HEK293T (cell line): Measurements from ENCODE around the gene NME7.
"Not testable (repeated sequence)": the region's sequence is repeated elsewhere in the genome, so short reads cannot be mapped to it uniquely, and the experiment has no call there.

ENCODE experiments used
- CTCF ChIA-PET: fragments of 350-600 bp; formaldehyde crosslinking; extraction: SDS; loops from one replicate; lab custom pipeline; 2021; ENCODE audit warnings: antibody characterized with exemption, inconsistent platforms; lab: Yijun Ruan, JAX
- POLR2A ChIA-PET: fragments of 350-600 bp; formaldehyde crosslinking; extraction: SDS; loops from one replicate; lab custom pipeline; 2020; ENCODE audit warnings: antibody characterized with exemption, inconsistent platforms; lab: Yijun Ruan, JAX
- DNase-seq: peaks from one replicate; pipeline ENCODE4 v3.0.0; 2012; ENCODE audit warnings: mixed read lengths; ENCODE audit errors: extremely low spot score
- ARNT ChIP-seq: fragments of 450-650 bp; IDR thresholded peaks from 2 replicates; pipeline ENCODE4 v1.6.1; 2017; ENCODE audit warnings: mild to moderate bottlenecking
- BHLHE40 ChIP-seq: fragments of 450-650 bp; IDR thresholded peaks from 2 replicates; pipeline ENCODE4 v1.6.1; 2016; ENCODE audit warnings: mild to moderate bottlenecking, moderate library complexity, borderline replicate concordance
- CTBP1 ChIP-seq: fragments of 450-650 bp; IDR thresholded peaks from 2 replicates; pipeline ENCODE4 v1.6.1; 2016; ENCODE audit warnings: borderline replicate concordance
- ELF4 ChIP-seq: fragments of 450-650 bp; IDR thresholded peaks from 2 replicates; pipeline ENCODE4 v1.6.1; 2017; ENCODE audit warnings: antibody characterized with exemption
- FOXA1 ChIP-seq: fragments of 450-650 bp; IDR thresholded peaks from 2 replicates; pipeline ENCODE4 v1.6.1; 2016; ENCODE audit warnings: mild to moderate bottlenecking
- FOXK2 ChIP-seq: fragments of 450-650 bp; IDR thresholded peaks from 2 replicates; pipeline ENCODE4 v1.6.1; 2016; ENCODE audit warnings: mild to moderate bottlenecking
- FOXM1 ChIP-seq: fragments of 450-650 bp; IDR thresholded peaks from 2 replicates; pipeline ENCODE4 v1.6.1; 2017; ENCODE audit warnings: mild to moderate bottlenecking, borderline replicate concordance
- HDGF ChIP-seq: fragments of 450-650 bp; IDR thresholded peaks from 2 replicates; pipeline ENCODE4 v1.6.1; 2017; ENCODE audit warnings: antibody characterized with exemption, borderline replicate concordance
- L3MBTL2 ChIP-seq: fragments of 450-650 bp; conservative IDR thresholded peaks from 2 replicates; pipeline ENCODE4 v1.6.1; 2016; ENCODE audit warnings: mild to moderate bottlenecking
- LEF1 ChIP-seq: fragments of 450-650 bp; IDR thresholded peaks from 2 replicates; pipeline ENCODE4 v1.6.1; 2017; ENCODE audit warnings: mild to moderate bottlenecking, borderline replicate concordance
- NFRKB ChIP-seq: fragments of 450-650 bp; IDR thresholded peaks from 2 replicates; pipeline ENCODE4 v1.6.1; 2016; ENCODE audit warnings: mild to moderate bottlenecking, moderate library complexity
- PKNOX1 ChIP-seq: fragments of 450-650 bp; IDR thresholded peaks from 2 replicates; pipeline ENCODE4 v1.6.1; 2016
- SP1 ChIP-seq: fragments of 450-650 bp; IDR thresholded peaks from 2 replicates; pipeline ENCODE4 v1.6.1; 2017
- SUZ12 ChIP-seq: fragments of 450-650 bp; IDR thresholded peaks from 2 replicates; pipeline ENCODE4 v1.6.1; 2016; ENCODE audit warnings: mild to moderate bottlenecking
- TARDBP ChIP-seq: fragments of 450-650 bp; IDR thresholded peaks from 2 replicates; pipeline ENCODE4 v1.6.1; 2016
- ZNF384 ChIP-seq: fragments of 450-650 bp; IDR thresholded peaks from 2 replicates; pipeline ENCODE4 v1.6.1; 2016

NME7 gene

GRCh38 chr1:169130683-169131082 is 236.9 kb downstream of the NME7 start:
- CTCF ChIA-PET, result interaction anchor here (0.6 kb wide), 1 partner anchor 90 kb away, joined by 6 read pairs; no protein-coding TSS in a partner anchor
- POLR2A ChIA-PET, result no interaction called here
- TF ChIP-seq BHLHE40, result no peak
- no peak for TF ChIP-seq ELF4
- no peak for TF ChIP-seq NFRKB
- no peak for TF ChIP-seq L3MBTL2
- TF ChIP-seq LEF1, result no peak
- no peak for TF ChIP-seq SP1
- TF ChIP-seq FOXM1, result no peak
- no peak for TF ChIP-seq FOXK2
- no peak for TF ChIP-seq HDGF
- DNase-seq, result no peak

DNA sequence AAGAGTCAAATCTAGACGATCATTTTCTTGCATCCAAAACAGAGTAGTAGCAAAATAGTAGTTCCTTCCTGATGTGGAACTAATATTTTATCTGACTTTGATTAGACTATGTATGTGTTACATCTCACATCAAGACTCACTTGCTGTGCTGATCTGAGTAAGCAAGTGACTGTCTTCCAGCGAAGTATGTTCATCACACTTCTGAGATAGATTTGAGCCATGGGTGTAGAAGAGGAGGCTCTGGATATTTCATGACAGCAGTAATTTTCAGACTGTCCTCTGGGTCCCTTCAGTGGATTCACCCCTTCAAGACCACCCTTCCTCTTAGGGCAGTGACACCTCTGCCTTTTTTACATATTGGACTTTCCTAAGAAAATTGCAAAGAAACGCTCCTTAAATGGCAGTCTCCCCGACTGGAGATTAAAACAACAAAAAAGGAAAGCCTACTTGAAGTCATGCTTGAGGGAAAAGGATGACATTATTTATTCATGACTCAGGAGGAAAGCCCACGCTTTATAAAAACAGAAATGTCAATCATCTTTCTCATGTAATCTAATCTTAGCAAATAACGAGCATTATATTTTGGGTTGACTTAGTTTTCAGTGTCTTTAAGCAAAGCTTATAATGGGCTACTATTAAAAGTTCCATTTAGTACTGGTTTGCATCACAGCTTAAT is 238.3 kb downstream of the NME7 start:
- no peak for DNase-seq
- POLR2A ChIA-PET, result no interaction called here
- TF ChIP-seq PKNOX1 (0 out of 2 replicates have a peak, but pooled peaks have one; percentile 26), FOXK2 (no peak), NFRKB (no peak)
- CTCF ChIA-PET, result no interaction called here

DNA sequence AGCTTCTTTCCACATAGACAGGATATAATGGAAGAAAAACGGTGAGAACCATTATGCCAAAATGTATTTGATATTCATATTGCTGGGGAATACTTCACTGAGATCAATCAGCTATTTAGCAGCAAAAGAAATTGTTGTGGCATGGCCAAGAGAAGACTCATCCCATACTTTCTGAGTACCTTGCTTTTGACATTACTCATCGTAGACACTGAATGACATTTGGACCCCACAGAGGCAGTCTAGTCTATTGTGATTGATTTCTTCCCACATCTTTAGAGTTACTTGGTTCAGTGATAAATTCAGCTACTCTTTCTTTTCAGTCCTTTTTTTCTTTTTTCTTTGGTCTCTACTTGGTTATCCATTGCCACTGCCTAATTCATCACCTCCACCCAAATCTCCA is 239.0 kb downstream of the NME7 start:
- ChIA-PET CTCF (no interaction called here), POLR2A (no interaction called here)
- no peak for DNase-seq
- no peak for TF ChIP-seq HDGF
- TF ChIP-seq FOXM1, result no peak
- TF ChIP-seq ZNF384, result no peak
- TF ChIP-seq ARNT, result no peak
- no peak for TF ChIP-seq SP1
- no peak for TF ChIP-seq FOXA1
- no peak for TF ChIP-seq NFRKB
- TF ChIP-seq SUZ12, result no peak
- TF ChIP-seq ELF4, result no peak

DNA sequence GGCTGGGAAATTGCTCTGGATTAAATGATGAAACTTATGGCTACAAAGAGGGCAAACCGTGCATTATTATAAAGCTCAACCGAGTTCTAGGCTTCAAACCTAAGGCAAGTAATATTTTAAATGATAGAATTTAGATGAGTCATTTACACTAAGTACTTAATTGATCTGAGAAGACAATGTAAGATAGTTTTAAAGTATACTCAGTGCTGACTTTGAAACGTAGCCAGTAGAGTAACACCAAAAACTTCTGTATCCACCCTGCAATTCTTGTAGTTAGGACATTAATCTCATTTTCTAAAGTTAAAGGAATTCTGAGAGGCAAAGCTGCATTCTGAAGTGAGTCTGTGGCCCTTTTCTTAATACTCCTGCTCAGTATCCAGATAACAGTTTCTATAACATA is 240.3 kb downstream of the NME7 start:
- no peak for DNase-seq
- ChIA-PET CTCF (interaction anchor here (0.7 kb wide), 1 partner anchor 16 kb away, joined by 10 read pairs; no protein-coding TSS in a partner anchor), POLR2A (no interaction called here)
- TF ChIP-seq TARDBP (no peak), BHLHE40 (no peak), CTBP1 (no peak), L3MBTL2 (no peak), PKNOX1 (no peak), FOXK2 (no peak)

DNA sequence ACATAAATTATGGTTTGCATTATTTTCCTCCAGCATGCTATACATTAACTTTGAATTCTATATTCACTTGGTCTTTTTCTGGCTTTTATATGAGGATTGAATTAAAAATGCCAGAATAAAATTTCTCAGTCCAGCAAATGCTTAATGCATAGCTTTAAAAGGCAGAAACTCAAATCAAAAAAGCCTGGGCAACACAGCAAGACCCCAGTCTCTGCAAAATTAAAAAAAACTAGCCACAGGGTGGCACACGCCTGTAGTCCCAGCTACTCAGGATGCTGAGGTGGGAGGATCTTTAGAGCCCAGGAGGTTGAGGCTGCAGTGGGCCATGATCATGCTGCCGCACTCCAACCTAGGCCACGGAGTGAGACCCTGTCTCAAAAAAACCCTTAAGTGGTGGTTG is 241.3 kb downstream of the NME7 start:
- POLR2A ChIA-PET, result no interaction called here
- CTCF ChIA-PET, result interaction anchor here (0.7 kb wide), 1 partner anchor 15 kb away, joined by 10 read pairs; no protein-coding TSS in a partner anchor
- TF ChIP-seq ZNF384, result no peak
- TF ChIP-seq HDGF, result no peak
- TF ChIP-seq LEF1, result no peak
- no peak for TF ChIP-seq SP1
- DNase-seq, result no peak

DNA sequence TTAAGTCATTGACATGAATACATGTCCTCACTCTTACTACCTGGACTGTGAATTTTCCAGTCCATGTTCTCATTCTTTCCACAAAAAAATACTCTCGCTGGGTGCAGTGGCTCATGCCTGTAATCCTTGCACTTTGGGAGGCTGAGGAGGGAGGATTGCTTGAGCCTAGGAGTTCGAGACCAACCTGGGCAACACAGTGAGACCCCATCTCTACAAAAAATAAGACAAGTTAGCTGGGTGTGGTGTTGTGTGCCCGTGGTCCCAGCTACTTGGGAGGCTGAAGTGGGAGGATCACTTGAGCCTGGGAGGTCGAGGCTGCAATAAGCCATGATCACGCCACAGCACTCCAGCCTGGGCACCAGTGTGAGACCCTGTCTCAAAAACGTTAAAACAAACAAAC is 242.0 kb downstream of the NME7 start:
- POLR2A ChIA-PET, DNase-seq, CTCF ChIA-PET: not testable (repeated sequence)

GRCh38 chr1:169124459-169124858 is 243.1 kb downstream of the NME7 start:
- TF ChIP-seq L3MBTL2 (no peak), FOXA1 (no peak), PKNOX1 (no peak), FOXM1 (no peak), LEF1 (no peak), SUZ12 (no peak), BHLHE40 (no peak), ZNF384 (no peak), ARNT (no peak), TARDBP (no peak), CTBP1 (no peak), FOXK2 (no peak), ELF4 (no peak), NFRKB (no peak), SP1 (no peak), HDGF (no peak)
- ChIA-PET CTCF (no interaction called here), POLR2A (no interaction called here)
- DNase-seq, result no peak
